ENCODE data around the gene DCST2.
"Not testable (repeated sequence)": the region's sequence is repeated elsewhere in the genome, so short reads cannot be mapped to it uniquely, and the experiment has no call there.

The DCST2 gene

DNA sequence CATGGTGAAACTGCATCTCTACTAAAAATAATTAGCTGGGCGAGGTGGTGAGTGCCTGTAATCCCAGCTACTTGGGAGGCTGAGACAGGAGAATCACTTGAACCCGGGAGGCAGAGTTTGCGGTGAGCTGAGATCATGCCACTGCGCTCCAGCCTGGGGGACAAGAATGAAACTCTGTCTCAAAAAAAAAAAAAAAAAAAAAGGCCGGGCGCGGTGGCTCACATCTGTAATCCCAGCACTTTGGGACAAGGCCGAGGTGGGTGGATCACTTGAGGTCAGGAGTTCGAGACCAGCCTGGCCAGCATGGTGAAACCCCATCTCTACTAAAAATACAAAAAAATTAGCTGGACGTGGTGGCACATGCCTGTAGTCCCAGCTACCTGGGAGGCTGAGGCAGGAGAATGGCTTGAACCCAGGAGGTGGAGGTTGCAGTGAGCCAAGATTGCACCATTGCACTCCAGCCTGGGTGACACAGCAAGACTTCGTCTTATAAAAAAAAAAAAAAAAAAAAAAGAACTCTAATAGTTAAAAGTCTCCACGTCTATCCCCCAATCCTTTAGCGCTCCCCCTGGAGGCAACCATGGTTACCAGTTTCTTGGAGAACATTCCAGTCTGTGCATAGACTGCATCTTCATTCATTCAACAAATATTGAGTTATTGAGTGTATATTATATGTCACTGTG is 38.1 kb downstream of the DCST2 start:
- peak; percentile 25 to 31 for DNase-seq

DNA sequence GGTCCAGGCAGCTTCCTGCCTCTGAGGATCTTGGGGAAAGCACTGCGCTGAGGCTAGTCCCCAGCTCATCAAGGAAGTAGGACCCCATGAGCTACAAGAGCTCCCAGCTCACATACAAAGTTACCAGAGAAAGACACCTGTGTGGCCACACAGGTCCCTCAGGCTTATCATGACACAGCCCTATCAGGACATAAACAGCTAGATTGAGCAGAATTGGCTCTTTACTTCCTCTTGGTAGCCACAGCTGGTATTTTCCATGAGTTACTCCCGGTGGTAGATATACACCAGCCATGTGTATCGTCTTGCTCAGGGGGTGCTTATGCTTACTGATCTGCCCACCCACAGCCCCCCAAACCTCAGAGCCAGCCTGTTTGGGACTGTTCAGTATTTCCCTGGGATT is 39.0 kb downstream of the DCST2 start:
- DNase-seq: no peak

DNA sequence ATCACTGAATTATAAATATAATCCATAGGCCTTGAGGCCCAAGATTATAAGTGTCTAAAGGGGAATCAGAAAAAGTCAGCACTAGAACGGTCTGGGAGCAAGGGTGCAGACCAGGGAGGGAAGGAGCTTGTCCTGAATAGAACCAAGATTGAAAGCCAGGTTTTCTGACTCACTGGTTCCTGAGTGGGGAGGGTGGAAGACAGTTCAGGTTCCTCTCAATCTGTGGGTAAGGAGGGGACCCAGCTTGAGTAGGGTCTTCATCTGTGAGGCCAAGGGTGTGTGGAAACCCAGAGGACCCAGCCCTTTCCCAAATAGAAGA is 39.4 kb downstream of the DCST2 start:
- no peak for DNase-seq

DNA sequence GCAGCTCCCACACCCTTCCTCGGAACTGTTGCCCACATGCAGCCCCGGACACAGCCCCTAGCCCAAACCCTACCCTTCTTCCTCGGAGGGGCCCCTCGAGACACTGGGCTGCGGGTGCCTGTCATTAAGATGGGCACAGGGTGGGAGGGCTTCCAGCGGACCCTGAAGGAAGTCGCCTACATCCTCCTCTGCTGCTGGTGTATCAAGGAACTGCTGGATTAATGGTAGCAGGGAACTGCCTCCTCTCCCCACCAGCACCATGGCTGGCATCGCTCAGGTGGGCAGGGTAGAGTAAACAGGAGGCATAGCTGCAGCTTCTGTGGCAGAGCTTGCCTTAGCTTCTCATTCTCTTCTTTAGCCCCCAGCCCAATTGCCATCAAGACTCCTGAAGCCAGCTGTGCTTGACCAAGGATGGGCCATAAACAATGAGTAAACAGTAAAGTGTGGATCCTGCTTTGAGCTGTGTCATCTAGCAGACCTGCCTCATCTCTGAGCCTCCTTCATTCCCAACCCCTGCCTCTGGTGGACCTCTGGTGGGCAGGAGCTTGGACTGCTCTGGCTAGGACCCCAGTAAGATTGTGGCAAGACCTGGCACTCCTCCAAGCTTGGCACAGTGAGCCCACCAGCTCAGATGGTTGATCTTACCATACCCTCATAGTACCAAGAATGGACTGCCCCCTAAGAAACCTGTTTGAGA is 39.9 kb downstream of the DCST2 start, which contains the start of gene LENEP:
Gene LENEP (plus strand): TSS at position 15 of the 697 bp plus-strand sequence. CDS start 22 bp downstream, at position 37.
- DNase-seq: no peak

DNA sequence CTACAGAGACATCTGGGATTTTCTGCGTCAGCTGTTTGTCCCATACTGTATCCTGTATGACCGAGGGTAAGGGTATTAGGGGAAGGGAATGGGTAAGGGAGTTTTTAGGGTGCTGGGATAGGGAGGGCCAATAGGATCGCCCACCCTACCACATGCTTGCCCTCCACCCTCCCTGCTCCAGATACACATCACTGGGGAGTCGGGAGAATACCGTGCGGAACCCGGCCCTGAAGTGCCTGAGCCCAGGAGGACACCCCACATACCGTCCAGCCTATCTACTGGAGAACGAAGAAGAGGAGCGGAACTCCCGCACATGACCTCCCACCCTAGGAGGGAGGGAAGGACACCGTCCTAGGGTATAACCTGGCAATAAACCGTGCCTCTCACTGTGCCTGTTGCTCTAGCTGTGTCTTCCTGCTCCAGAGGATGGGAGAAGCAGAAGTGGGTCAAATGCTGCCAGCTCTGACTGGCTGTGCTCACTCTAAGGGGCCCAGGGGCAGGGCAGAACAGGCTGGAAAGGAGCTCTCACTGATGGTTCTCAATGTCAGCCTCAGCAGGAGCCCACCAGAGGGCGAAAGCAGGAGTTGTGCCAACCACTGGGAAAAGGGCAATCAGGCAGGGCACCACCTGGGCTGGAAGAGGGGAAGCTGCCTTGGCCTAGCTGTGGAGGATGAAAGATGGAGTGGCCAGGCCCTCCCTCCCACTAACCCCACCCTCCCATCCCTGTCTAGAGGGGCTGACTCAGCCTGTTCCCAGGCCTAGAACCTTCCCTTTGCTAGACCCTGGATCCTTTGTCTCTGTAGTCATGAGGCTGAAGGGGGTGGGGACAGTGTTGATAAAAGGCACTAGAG is 40.6 kb downstream of the DCST2 start:
- no peak for DNase-seq

DNA sequence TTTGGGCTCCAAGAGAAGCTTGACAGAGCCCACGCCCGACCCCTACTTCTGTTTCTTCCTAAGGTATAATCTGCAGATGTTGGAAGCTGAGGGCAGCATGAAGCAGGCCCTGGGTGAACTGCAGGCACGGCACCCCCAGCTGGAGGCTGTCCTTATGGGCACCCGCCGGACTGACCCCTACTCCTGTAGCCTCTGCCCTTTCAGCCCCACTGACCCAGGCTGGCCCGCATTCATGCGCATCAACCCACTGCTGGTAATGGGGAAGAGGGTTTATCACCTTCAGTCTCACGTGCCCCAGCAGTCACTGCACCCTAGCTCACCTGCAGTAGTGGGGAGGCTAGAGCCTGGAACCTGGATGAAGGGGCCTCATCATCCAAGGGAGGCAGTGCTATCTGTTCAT is 43.3 kb downstream of the DCST2 start:
- no peak for DNase-seq

DNA sequence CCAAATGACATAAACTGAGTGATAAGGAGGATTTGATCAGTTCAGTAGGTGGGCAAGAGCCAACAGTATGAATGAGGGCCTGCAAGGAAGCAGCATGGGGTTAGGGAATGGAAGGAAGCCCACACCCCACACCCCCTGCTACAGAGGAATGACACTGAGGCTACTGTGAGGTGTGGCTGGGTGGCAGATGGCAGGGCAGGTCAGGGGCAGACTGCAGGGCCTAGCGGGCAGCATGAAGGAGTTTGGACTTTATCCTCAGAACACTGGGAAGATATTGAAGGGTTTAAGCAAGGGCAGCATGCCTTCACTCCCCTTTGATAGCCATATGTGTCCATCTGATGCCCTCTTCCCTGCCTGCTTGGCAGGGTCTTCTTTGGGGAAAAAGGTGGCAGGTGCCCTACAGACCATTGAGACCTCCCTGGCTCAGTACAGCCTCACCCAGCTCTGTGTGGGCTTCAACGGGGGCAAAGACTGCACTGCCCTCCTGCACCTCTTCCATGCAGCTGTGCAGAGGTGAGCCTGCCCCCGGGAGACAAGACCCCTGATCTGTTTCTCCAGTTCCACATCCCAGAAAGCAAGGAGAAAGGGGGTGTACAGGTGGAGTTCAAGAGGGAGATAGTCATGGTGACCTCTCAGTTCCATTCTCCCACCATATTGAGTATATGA is 44.3 kb downstream of the DCST2 start:
- DNase-seq: no peak

DNA sequence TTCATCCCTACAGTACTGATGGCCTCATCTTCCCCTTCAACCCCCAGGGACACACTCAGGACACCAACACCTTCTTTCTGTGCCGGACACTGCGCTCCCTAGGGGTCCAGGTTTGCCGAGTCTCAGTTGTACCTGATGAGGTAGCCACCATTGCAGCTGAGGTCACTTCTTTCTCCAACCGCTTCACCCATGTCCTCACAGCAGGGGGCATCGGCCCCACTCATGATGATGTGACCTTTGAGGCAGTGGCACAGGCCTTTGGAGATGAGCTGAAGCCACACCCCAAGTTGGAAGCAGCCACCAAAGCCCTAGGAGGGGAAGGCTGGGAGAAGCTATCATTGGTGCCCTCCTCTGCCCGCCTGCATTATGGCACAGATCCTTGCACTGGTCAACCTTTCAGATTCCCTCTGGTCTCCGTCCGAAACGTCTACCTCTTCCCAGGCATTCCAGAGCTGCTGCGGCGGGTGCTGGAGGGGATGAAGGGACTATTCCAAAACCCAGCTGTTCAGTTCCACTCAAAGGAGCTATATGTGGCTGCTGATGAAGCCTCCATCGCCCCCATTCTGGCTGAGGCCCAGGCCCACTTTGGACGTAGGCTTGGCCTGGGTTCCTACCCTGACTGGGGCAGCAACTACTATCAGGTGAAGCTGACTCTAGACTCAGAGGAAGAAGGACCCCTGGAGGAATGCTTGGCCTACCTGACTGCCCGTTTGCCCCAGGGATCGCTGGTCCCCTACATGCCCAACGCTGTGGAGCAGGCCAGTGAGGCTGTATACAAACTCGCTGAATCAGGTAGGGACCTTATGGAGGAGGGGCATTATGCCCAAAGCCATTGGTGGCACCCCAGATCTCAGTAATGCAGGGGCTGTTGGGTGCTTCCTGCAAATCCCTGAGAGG is 45.3 kb downstream of the DCST2 start:
- peak in 1 of 2 experiments; percentile 32 for DNase-seq

DNA sequence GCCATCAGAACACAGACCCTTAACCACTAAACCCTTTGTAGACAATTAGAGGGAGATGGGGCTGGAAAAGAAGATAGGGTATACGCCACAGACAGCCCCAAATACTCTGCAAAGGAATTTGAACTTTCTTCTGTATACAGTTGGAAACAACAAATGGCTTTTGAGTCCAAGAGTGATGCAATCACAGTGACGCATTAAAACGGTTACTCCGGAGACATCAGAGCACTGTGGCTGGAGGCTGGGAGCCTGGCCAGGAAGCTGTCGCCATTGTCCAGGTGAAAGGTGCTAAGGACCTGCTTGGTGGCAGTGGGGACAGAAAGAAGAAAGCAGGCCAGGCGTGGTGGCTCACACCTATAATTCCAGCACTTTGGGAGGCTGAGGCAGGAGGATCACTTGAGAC is 46.3 kb downstream of the DCST2 start:
- DNase-seq: no peak

DNA sequence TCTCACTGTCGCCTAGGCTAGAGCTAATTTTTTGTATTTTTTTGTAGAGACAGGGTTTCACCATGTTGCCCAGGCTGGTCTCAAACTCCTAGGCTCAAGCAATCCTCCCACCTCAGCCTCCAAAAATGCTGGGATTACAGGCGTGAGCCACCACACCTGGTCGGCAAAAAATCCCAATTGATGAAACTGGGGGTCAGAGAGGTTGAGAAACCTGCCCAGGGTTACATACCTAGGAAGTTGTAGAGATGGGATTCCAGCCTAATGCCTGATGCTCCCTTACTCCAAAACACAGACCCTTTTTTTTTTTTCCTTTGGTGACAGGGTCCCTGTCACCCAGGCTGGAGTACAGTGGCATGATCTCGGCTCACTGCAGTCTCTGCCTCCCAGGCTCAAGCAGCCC is 46.8 kb downstream of the DCST2 start:
- DNase-seq: not testable (repeated sequence)

DNA sequence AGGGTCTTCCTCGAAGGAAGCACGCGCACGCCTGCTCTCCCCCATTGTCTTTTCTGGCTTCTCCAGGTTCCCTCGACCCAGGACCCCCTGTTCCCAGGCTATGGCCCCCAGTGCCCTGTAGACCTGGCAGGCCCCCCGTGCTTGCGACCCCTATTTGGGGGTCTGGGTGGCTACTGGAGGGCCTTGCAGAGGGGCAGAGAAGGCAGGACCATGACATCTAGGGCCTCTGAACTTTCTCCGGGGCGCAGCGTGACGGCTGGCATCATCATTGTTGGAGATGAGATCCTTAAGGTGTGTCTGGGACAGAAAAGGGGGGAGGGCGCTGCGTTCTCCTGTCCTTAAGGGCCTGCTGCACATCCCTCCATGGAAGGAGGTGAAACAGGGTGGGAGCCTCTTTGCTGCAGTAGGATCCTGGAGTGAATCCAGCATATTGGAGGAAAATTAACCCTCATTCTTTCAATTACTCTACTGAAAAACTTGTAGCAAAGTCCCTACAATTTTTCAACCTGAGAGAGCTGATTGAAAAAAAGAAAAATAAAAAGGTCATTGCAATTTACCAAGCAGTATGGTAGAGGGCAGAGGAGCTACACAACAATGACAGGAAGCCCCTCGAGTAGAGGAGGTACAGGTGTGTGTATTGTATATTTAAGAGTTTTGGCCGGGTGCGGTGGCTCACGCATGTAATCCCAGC is 49.7 kb downstream of the DCST2 start:
- DNase-seq: no peak

DNA sequence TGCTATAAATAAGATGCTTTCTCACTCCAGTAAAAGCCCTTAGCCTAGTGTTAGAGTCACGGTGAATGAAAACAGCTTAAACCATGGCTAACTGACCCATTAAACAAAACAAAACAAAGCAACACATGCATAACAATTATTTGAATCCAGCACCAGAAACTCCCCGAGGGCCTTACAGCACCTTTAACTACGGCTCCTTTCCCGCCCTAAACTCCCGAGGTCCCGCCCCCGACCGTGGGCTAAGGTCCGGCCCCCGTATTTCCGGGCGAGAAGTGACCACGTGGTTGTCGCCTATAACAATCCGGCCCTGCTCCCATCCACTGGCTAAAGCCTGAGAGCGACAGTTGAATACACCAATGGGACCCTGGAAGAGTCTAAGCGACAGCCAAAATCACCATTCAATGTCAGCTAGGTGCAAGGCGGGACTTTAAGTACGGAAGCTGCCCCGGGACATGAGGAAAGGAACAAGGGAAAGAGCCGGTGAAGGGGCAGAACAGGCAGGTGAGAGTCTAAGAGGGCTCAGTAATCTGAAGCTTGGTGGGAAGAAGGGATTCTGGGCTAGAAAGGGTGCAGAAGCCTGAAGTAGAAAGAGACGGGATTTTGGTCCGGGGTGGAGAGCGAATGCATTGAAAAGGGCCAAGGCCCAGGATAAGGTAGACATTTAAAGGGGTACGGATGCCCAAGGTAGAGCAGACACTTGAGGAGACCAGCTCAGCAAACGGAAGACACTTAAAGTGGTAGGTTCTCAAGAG is 50.5 kb downstream of the DCST2 start, which contains the start of gene FLAD1:
Gene FLAD1 (plus strand): TSS at position 448 of the 752 bp plus-strand sequence. CDS start 351 bp downstream, outside the sequence.
- DNase-seq: peak; percentile 99

DNA sequence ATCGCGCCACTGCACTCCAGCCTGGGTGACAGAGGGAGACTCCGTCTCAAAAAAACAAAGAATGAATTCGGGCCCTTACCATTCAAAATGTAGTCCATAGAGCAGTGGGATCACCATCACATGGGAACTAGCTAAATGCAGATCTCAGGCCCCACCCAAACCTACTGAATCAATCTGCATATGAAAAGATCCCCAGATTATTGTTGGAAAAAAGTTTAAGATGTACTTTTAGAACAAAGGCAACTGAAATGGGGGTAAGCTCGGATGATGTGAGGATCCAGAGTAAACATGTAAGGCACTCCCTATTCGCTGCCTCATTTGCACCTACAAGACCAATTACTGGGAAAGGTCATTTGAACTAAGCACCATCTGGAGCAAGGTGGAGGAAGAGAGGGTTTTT is 51.2 kb downstream of the DCST2 start:
- DNase-seq: no peak

DNA sequence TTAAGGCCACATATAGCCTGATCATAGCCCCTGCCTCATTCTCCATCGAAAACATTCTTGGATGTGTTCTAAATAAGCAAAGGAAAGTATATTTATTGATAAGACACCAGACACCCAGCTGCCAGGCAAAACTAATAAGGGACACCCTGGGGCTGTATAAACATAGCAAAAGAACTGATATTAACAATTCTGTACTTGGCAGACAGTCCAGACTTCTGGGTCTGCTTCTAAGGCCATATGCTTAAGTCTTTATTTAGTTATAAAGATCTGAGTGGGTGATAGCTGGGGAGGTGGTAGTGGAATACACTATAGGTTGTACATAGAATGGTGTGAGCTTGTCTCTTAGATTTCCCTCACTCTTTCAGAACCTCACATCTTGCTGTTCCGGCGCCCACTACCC is 55.2 kb downstream of the DCST2 start:
- no peak for DNase-seq

DNA sequence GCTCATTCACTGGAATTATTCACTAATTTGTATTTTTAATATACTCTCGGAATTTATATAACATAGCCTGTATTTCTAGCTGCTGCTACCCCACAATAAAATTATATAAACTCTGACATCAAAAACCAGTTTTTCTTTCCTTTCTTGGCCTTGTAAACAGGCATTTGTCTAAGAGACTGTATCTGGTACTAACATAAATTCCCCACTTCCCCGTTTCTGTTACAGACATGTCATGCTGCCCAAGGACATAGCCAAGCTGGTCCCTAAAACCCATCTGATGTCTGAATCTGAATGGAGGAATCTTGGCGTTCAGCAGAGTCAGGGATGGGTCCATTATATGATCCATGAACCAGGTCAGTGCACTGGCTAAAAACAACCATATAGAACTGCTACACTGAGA is 55.8 kb downstream of the DCST2 start:
- not testable (repeated sequence) for DNase-seq

DNA sequence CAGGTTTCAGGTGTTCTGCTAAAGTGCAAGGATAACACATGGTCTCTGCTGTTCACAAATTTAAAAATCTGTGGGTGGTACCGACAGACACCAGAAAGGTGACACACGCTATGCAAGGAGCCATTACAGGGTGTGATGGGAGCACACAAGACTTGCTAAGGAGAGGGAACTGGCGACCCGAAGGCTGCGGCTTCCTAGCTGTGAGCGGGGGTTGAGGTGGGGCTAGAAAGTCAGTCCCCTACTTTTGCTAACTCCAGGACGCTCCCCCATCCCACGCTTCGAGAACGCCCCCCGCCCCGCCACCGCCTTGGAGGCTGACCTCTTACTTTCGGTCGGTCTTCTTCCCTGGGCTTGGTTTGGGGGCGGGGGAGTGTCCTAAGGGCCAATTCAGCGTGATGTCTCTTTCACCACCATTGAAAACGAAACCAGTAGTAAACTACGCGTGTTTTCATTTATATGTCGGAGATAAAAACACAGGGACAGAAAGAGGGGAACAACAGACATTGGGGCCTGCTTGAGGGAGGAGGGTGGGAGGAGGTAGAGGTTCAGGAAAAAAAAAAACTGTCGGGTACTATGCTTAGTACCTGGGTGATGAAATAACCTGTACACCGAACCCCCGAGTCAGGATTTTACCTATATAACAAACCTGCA is 58.0 kb downstream of the DCST2 start:
- peak in 1 of 2 experiments; percentile 23 for DNase-seq

DNA sequence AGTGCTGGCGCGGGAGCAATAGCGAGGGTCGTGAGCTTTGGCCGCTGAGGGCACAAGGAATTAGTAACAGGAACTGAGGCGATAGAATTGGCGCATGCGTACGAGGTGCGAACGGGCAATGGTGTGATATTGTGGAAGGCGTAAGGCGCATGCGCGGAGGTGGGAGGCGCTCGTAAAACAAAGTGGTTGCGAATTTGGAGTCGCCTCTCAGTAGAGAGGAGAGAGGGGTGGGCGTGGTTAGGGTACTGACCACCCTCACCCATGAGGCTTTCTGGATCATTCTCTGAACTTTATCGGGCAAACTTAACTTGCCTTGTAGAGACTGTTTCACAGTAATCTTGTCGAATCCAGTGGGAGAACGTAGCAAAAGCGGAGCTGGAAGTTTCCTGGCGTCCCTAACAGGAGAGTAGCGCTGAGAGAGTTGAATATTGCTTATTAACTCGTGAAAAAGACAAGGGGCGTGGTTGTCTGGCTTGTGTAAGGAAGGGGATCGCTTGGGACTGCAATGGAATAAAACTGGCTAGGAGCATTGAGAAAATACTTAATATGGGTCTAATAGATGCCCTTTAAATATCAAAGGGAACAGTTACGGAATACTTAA is 58.7 kb downstream of the DCST2 start:
- peak; percentile 95 to 96 for DNase-seq

DNA sequence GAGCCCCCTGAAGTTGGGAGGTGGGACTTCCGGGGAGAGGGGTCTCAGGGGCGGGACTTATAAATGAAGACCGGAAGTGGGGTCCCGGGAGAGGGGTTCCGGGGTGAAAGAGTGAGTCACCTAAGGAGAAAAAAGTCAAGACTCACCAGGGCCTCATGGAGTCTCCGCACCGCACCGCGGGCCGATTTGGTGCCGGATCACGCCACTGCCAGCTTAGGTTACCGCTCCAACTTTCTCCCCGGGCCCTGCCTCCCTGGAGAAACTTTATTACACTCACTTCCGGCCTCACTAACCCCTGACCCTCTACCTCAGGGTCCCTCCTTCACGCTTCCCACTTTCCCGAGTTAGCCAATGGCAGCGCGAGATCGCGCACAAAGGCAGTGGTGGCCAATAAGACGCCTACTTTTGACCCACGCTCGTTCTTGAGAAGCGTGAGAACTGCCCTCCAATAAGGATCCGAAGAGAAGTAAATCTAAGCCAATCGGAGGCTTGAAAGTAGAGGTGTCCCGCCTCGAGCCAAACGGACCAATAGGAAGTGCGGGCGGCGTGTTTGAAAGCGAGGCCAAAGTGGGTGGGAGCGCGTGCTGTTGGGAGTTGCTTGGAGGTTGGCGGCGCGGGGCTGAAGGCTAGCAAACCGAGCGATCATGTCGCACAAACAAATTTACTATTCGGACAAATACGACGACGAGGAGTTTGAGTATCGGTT is 59.3 kb downstream of the DCST2 start, which contains the start of gene CKS1B:
Gene CKS1B (plus strand): TSS at position 580 of the 706 bp plus-strand sequence. CDS start 65 bp downstream, at position 645.
- peak; percentile 99 for DNase-seq

All from AML-193 (cell line).